Hepatocyte (in vitro differentiated cells): ENCODE data around the gene PRPS1L1. TPM values are rescaled to one million over a fixed set of nuclear protein-coding genes. Genes with fewer than 3 reads are reported as not detected.

Experiments used
- DNase-seq: peaks from one replicate; pipeline ENCODE4 v3.0.0-alpha.2; 2016; ENCODE audit warnings: low spot score
- H2AFZ ChIP-seq: fragments of 200-600 bp; sonication (generic); 2 replicates; pipeline ENCODE4 v1.6.0; 2016; ENCODE audit warnings: antibody characterized with exemption, mild to moderate bottlenecking
- H3K27ac ChIP-seq: fragments of 200-600 bp; sonication (generic); 2 replicates; pipeline ENCODE4 v1.5.1; 2016; ENCODE audit warnings: mild to moderate bottlenecking
- H3K27me3 ChIP-seq: fragments of 200-600 bp; sonication (generic); 2 replicates; pipeline ENCODE4 v1.6.1; 2016
- H3K36me3 ChIP-seq: fragments of 200-600 bp; sonication (generic); replicated peaks from 2 replicates; pipeline ENCODE4 v1.5.1; 2016; ENCODE audit warnings: low read depth; ENCODE audit not compliant: insufficient read depth
- H3K4me1 ChIP-seq: fragments of 200-600 bp; sonication (generic); 2 replicates; pipeline ENCODE4 v1.5.1; 2016; ENCODE audit warnings: mild to moderate bottlenecking, moderate library complexity; ENCODE audit not compliant: insufficient read depth
- H3K4me2 ChIP-seq: fragments of 200-600 bp; sonication (generic); 2 replicates; pipeline ENCODE4 v1.6.0; 2016
- H3K4me3 ChIP-seq: fragments of 200-600 bp; sonication (generic); 2 replicates; pipeline ENCODE4 v1.5.1; 2016; ENCODE audit warnings: mild to moderate bottlenecking
- H3K79me2 ChIP-seq: fragments of 200-600 bp; sonication (generic); 2 replicates; pipeline ENCODE4 v1.6.0; 2017; ENCODE audit warnings: mild to moderate bottlenecking
- H3K9me2 ChIP-seq: fragments of 200-600 bp; sonication (generic); replicated peaks from 2 replicates; pipeline ENCODE4 v1.6.0; 2017; ENCODE audit warnings: mild to moderate bottlenecking; ENCODE audit not compliant: insufficient read depth
- H3K9me3 ChIP-seq: fragments of 200-600 bp; sonication (generic); 2 replicates; pipeline ENCODE4 v1.5.1; 2016; ENCODE audit warnings: low read depth, mild to moderate bottlenecking
- H4K20me1 ChIP-seq: fragments of 200-600 bp; sonication (generic); 2 replicates; pipeline ENCODE4 v1.6.0; 2016; ENCODE audit warnings: mild to moderate bottlenecking; ENCODE audit not compliant: insufficient read depth, poor library complexity, severe bottlenecking
- CTCF ChIP-seq: fragments of 200-600 bp; sonication (generic); IDR thresholded peaks from 2 replicates; pipeline ENCODE4 v1.5.1; 2016; ENCODE audit warnings: antibody characterized with exemption, mild to moderate bottlenecking; ENCODE audit not compliant: poor library complexity
- EZH2 ChIP-seq: fragments of 200-600 bp; sonication (generic); IDR thresholded peaks from 2 replicates; pipeline ENCODE4 v1.6.1; 2016; ENCODE audit warnings: antibody characterized with exemption, mild to moderate bottlenecking, borderline replicate concordance
- EZH2phosphoT487 ChIP-seq: fragments of 200-600 bp; sonication (generic); IDR thresholded peaks from one replicate; pipeline ENCODE4 v1.6.1; 2018; ENCODE audit warnings: antibody characterized with exemption, mild to moderate bottlenecking, low read depth, moderate library complexity; ENCODE audit not compliant: unreplicated experiment, severe bottlenecking
- WGBS: methylation state at CpG from one replicate; pipeline ENCODE4 v1.1.6; 2016; ENCODE audit warnings: low lambda C conversion rate; ENCODE audit errors: missing lambda C conversion rate; 5-methylcytosine and 5-hydroxymethylcytosine counted together
- polyA plus RNA-seq: library from polyadenylated mRNA; unstranded; fragments of >200 nt; fragmentation: Nextera tagmentation; extraction: Ambion mirVana; gene quantifications from 2 replicates; pipeline ENCODE4 v1.2.1, GENCODE V29; 2016
- total RNA-seq: library from RNA; depleted of rRNA; stranded (reverse); fragments of >200 nt; gene quantifications from 2 replicates; pipeline ENCODE4 v1.2.3, GENCODE V29; 2014

The PRPS1L1 gene
- total and polyA plus RNA-seq, 2 experiments from 2014 or later = not detected

GRCh38 chr7:18004372-18004771 lies 23.3 kb downstream of the PRPS1L1 start:
- Histone ChIP-seq H2AFZ (no peak overlapping the region), H3K9me3 (no peaks in the 10 kb centered on the region), H3K4me2 (no peak overlapping the region), H3K79me2 (no peaks in the 10 kb centered on the region), H4K20me1 (no peaks in the 10 kb centered on the region), H3K4me3 (no peak overlapping the region), H3K27ac (no peak overlapping the region), H3K36me3 (no peaks in the 10 kb centered on the region), H3K9me2 (no peaks in the 10 kb centered on the region), H3K27me3 (no peaks in the 10 kb centered on the region), H3K4me1 (no peaks in the 10 kb centered on the region)
- TF ChIP-seq EZH2phosphoT487 (no peak), EZH2 (no peak), CTCF (no peak)
- WGBS = 84% methylated on average over 3 of the region's 3 CpGs
- no peak for DNase-seq

DNA sequence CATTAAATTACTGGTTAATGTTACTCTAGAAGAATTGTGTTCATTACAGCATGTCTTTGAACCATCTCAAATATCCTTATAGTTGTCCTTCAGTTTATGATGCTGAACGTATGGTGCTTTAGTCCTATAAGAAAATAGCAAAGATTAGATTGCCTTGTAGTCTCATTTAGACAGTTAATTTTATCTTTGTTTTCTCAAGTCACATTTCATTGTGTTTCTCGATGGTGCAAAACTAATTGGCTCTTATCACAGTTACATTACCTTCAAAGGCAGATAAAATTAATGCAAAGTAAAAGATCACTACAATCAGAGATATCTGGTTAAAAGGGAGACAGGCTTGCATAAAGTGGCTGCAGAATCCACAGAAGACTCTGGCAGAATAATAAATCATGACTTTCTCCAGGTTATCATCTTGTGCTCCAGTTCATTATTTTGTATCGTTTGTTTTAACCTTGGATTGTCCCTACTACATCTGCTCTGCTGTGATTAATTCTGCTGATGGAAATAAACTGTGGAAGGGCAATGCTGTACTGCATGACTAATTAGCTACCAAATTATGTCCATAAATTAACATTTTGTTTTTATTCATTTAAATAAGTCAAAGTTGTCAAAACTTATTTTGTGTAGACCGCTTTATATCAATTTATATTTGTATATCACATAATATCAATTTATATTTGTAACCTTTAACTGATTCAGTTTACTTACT lies 24.2 kb downstream of the PRPS1L1 start:
- Histone ChIP-seq H3K4me3 (no peak overlapping the region), H3K9me2 (no peaks in the 10 kb centered on the region), H3K79me2 (no peaks in the 10 kb centered on the region), H4K20me1 (no peaks in the 10 kb centered on the region), H3K4me2 (no peak overlapping the region), H2AFZ (no peak overlapping the region), H3K9me3 (no peaks in the 10 kb centered on the region), H3K27ac (no peak overlapping the region), H3K27me3 (no peaks in the 10 kb centered on the region), H3K36me3 (no peaks in the 10 kb centered on the region), H3K4me1 (no peaks in the 10 kb centered on the region)
- 56% methylated on average over 4 of the region's 4 CpGs for WGBS
- DNase-seq = no peak
- TF ChIP-seq EZH2phosphoT487 = no peak
- no peak for TF ChIP-seq EZH2
- TF ChIP-seq CTCF = no peak

DNA sequence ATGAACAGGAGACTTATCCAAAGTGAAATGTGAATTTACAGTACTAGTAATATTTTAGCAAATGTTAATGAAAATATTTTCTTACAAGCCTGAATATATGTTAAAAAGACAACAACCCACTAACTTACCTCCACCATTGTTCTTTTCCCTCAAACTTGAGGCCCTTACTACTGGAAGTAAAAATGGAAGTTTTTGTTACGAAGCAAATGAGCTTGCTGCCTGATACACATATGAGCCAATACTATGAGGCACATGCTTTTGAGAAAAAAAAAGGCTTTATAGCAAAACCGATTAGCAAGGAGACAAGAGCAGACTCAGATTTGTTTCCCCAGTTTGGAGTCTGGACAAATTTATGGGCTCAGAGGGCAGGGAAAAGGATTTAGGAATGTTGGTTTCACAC lies 29.0 kb downstream of the PRPS1L1 start:
- Histone ChIP-seq H3K9me3 (no peaks in the 10 kb centered on the region), H3K4me3 (no peak overlapping the region), H3K36me3 (no peaks in the 10 kb centered on the region), H2AFZ (no peak overlapping the region), H3K79me2 (no peaks in the 10 kb centered on the region), H4K20me1 (no peaks in the 10 kb centered on the region), H3K27ac (no peak overlapping the region), H3K9me2 (no peaks in the 10 kb centered on the region), H3K4me2 (no peak overlapping the region), H3K4me1 (no peaks in the 10 kb centered on the region), H3K27me3 (no peaks in the 10 kb centered on the region)
- TF ChIP-seq EZH2phosphoT487 (no peak), EZH2 (no peak), CTCF (no peak)
- DNase-seq = no peak
- WGBS = 91% methylated on average over 2 of the region's 2 CpGs
